Measurements from ENCODE around the gene UBQLN1. TPM values are rescaled to one million over a fixed set of nuclear protein-coding genes. Genes with fewer than 3 reads are reported as not detected.

The UBQLN1 gene
- total RNA-seq, 1 experiment from 2014 or later, result 111 TPM

GRCh38 chr9:83669067-83669466, 38.7 kb downstream of the UBQLN1 start:
- Mint-ChIP-seq H3K4me3 (no peak overlapping the region), H3K4me1 (no peaks in the 10 kb centered on the region), H3K27me3 (ENCODE audit: low read depth) (no peaks in the 10 kb centered on the region), H3K27ac (no peak overlapping the region), H3K9me3 (no peaks in the 10 kb centered on the region), H3K36me3 (ENCODE audit: insufficient read depth in 1 of 3, low read depth in 3 of 3) (peaks cover 17 to 69% (median 64%) of the 10 kb centered on the region in 3 experiments; a peak in 6 of 7 replicates)
- DNase-seq, result no peak
- H3K18ac ChIP-seq (ENCODE audit: insufficient read length, low read depth, low read length), result no peak overlapping the region
- no CpG with 5 or more reads among the region's 1 CpG for WGBS (ENCODE audit: extremely low coverage, insufficient read length, low lambda C conversion rate)
- peaks cover 4% of the 10 kb centered on the region for H3K79me1 ChIP-seq (ENCODE audit: insufficient read depth, low read depth, low read length, poor library complexity, severe bottlenecking)
- H2BK15ac ChIP-seq (ENCODE audit: low read depth, low read length), result no peak overlapping the region
- H3K4ac ChIP-seq (ENCODE audit: low read depth, low read length), result no peak overlapping the region
- no peak overlapping the region for H2AFZ ChIP-seq (ENCODE audit: low read length)
- no peaks in the 10 kb centered on the region for H3K9me3 ChIP-seq (ENCODE audit: control insufficient read depth, low read depth, low read length)
- no peak overlapping the region for H2BK20ac ChIP-seq (ENCODE audit: low read depth, low read length, poor library complexity, severe bottlenecking)
- no peak overlapping the region for H3K14ac ChIP-seq (ENCODE audit: insufficient read depth, low read length)
- no peak overlapping the region for H4K8ac ChIP-seq (replicated peaks; ENCODE audit: insufficient read length, low read depth, low read length)
- H3K4me2 ChIP-seq (ENCODE audit: insufficient read depth, insufficient read length, low read length), result no peak overlapping the region
- H4K5ac ChIP-seq (ENCODE audit: insufficient read length, low read depth, low read length), result no peak overlapping the region
- H3K23me2 ChIP-seq (ENCODE audit: insufficient read length, low read depth, low read length, poor library complexity, severe bottlenecking), result no peaks in the 10 kb centered on the region
- no peaks in the 10 kb centered on the region for H4K20me1 ChIP-seq (ENCODE audit: control insufficient read depth, insufficient read depth, insufficient read length)
- no peak overlapping the region for H3K56ac ChIP-seq (ENCODE audit: insufficient read length, low read depth, low read length)
- no peak overlapping the region for H3K27ac ChIP-seq (ENCODE audit: insufficient read length, low read depth, low read length)
- no peak overlapping the region for H2AK5ac ChIP-seq (ENCODE audit: insufficient read length, low read length)
- H2BK12ac ChIP-seq (ENCODE audit: insufficient read length, low read depth, low read length), result no peak overlapping the region
- no peak overlapping the region for H4K91ac ChIP-seq (ENCODE audit: insufficient read length, low read depth, low read length)
- no peak for TF ChIP-seq CTCF (conservative IDR thresholded peaks at IDR 0.05)
- H3K9ac ChIP-seq (ENCODE audit: extremely low read depth, insufficient read length, low read length), result no peak overlapping the region
- no peaks in the 10 kb centered on the region for H3K79me2 ChIP-seq (ENCODE audit: insufficient read depth, low read length)
- no peaks in the 10 kb centered on the region for H3K27me3 ChIP-seq (ENCODE audit: insufficient read depth, low read length)
- H2BK120ac ChIP-seq (ENCODE audit: low read depth, low read length, poor library complexity, severe bottlenecking), result no peak overlapping the region
- H3T11ph ChIP-seq (ENCODE audit: low read length), result no peak overlapping the region
- H2BK5ac ChIP-seq (ENCODE audit: insufficient read length, low read length), result no peak overlapping the region
- no peak overlapping the region for H3K23ac ChIP-seq (ENCODE audit: insufficient read length, low read depth, low read length)
- H3K4me1 ChIP-seq (ENCODE audit: insufficient read depth, low read length), result no peaks in the 10 kb centered on the region

Measured in H9 (cell line).